ENCODE results near the gene OSBP2.

DNA sequence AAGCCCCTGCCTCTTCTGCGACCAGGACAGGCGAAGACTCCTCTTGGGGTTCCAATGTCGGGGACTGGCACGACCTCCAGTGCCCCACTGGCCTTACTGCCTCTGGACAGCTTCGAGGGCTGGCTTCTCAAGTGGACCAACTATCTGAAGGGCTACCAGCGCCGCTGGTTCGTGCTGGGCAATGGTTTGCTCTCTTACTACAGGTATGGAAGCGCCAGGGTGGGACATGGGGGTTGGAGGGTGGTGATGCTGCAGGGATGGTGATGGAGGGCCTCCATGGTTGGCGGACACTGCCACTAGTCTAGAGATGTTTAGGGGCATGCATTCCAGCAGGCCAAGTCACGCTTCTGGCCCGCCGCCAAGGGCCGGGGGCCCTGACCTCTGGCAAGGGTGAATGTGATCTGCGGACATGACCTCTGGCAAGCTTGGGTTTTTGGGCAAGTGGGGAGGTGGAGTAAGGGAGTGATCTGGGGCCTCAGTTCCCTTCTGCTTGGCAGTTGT lies 727 bp downstream of the OSBP2 start:
- no peak for TF ChIP-seq SUZ12 (IDR thresholded peaks at IDR 0.05; ENCODE audit: unreplicated experiment)
- TF ChIP-seq, protein P1, sequence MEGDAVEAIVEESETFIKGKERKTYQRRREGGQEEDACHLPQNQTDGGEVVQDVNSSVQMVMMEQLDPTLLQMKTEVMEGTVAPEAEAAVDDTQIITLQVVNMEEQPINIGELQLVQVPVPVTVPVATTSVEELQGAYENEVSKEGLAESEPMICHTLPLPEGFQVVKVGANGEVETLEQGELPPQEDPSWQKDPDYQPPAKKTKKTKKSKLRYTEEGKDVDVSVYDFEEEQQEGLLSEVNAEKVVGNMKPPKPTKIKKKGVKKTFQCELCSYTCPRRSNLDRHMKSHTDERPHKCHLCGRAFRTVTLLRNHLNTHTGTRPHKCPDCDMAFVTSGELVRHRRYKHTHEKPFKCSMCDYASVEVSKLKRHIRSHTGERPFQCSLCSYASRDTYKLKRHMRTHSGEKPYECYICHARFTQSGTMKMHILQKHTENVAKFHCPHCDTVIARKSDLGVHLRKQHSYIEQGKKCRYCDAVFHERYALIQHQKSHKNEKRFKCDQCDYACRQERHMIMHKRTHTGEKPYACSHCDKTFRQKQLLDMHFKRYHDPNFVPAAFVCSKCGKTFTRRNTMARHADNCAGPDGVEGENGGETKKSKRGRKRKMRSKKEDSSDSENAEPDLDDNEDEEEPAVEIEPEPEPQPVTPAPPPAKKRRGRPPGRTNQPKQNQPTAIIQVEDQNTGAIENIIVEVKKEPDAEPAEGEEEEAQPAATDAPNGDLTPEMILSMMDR (IDR thresholded peaks at IDR 0.05 in 2 of 3, conservative IDR thresholded peaks at IDR 0.05 in 1 of 3; ENCODE audit: control insufficient read depth in 2 of 3, extremely low read depth in 1 of 3, insufficient read depth in 1 of 3, low read depth in 3 of 3, low read length in 3 of 3): no peak
- no peak for TF ChIP-seq POLR2A (IDR thresholded peaks at IDR 0.05; ENCODE audit: low read depth, low read length)
- TF ChIP-seq TAF1 (IDR thresholded peaks at IDR 0.05; ENCODE audit: borderline replicate concordance, low read depth, low read length): no peak
